GM18907 (cell line): ENCODE results near the gene TOX3.

ENCODE experiments used
- ATAC-seq: cut with Tn5 transposase; IDR thresholded peaks from one replicate; pipeline ENCODE4 v1.9.1; 2021; ENCODE audit warnings: mild to moderate bottlenecking, moderate library complexity; ENCODE audit not compliant: unreplicated experiment

TOX3 gene

DNA sequence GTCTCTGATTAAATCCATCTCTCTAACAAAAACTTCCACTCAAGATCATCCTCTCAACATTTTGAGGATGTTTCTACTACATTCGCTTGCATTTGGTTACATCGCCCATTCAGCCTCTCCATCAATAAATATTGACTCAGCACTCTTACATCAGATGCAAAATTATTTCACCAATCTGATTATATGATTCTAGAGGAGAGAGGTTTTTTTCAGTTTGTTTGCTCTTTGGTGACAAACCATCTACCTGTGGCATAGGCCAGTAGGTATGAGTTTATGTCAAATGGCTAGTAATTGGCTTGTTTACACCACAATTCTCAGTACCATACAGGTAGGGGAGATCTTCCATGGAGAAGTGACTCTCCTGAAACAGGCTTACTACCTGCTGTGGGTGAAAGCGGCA, 52.3 kb downstream of the TOX3 start:
- no peak for ATAC-seq

DNA sequence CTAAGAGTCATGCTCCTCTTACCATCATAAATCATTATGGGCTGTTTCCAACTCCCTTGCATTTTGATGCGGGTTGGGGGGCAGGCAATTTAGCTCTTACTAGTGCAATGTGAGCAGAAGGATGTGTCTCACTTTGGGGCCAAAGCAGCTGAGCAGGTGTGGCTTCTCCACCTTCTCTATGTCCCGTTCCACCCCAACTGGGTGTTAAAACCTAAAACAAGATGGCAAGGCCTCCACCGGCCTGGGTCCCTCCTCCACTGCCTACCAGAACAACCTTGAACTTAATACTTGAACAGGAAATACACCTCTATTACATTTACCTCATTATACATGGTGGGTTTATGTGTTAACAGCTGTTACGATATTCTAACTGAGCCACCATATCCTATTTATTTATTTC, 52.8 kb downstream of the TOX3 start:
- no peak for ATAC-seq

DNA sequence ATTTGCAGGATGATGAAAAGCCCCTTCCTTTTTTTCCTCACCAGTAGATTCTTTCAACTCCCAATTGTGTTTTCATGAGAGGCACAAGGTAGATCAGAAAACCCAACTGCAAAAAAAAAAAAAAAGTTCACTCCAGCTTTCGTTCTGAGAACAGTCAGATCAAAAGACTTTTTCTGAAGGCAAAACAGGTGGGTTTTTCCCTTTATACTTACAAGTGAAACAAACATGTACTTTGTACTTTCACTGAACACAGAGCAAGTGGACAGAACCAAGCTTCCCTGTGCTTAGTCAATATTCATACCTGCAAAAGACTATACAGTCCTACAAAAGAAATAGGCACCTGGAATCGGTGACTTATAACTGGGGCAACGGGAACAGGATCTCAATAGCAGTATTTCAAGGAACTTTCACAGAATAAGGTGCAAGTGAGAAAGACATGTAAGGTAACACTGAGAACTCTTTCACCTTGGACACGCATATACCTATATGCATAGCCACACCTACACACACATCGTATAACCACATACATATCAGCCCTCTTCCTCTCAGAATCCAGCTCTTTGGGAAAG, 54.1 kb downstream of the TOX3 start:
- ATAC-seq, result peak; percentile 91

DNA sequence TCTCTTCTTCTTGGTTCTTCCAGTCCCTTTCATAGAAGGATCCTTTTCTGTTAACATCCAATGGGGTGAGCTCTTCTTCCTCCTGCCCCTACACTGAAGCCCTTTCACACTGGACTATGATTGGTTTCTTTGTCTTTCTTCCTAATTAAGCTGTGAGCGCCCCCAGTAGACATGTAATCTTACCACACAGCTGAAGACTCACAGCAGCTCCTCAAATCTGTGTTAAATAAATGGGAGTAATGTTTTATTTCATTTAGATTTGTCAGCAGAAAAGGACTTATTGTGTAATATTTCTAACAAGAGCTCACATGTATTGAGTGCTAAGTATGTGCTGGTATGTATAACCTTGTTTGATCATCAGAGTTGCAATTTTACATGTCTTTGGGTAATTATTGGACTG, 55.7 kb downstream of the TOX3 start:
- ATAC-seq, result no peak

DNA sequence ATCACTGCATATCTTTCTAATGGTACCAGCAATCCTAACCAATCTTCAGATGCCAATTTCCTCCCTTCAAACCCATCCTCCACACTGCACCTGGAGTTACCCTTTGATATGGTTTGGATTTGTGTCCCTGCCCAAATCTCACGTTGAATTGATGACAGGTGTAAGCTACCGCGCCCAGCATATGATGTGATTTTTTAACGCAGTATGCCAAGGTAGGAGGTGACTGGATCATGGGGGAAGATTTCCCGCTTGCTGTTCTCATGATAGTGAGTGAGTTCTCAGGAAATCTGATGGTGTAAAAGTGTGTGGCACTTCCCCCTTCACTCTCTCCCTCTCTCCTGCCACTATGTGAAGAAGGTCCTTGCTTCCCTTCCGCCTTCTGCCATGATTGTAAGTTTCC, 57.0 kb downstream of the TOX3 start:
- no peak for ATAC-seq

DNA sequence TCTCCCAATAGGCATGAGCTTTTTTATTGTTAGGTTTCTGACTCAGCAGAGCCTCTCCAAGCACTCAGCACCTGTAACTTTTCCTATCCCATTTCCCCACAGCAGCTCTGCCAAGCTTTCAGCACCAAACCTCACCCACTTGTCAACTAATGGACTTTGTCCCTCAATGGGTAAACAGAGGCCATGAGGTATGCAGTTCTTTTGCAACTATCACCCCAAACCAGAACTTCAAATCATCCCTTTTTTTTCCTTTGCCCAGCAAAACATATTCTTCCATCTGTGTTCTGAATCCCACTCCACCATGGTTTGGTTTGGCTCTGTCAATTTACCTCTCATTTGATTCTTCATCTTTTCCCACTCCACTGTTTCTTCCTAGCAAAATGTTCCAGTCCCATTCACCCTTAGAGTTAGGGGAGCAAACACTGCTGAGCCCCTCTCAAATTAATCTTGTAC, 58.1 kb downstream of the TOX3 start:
- no peak for ATAC-seq

DNA sequence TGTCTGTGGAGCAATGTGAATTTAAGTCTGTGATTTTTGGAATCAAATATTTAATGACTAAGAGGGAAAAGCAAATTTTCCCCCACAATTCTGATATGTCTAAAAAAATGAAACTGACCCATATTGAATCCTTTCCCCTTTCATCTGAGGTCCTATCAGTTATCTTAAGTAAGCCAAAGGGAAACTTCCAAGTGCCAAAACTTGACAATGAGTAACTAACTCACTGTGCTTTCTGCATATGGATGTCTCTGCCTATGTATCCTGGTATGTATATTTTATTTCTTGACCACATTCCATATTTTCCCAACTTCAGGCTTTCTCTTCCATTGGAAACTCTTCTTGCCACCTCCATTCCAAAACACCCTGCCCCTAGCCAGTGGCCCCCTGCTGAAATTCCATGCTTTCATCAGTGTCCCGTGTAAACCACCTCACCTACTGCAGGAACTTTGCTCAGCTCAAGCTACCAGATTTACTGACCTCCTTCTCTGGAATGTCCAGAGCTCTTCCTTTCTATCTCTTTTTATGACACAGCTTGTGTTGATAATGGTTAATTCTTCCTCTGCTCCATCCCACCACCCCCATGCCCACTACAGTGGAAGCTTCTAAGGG, 59.0 kb downstream of the TOX3 start:
- ATAC-seq, result no peak

DNA sequence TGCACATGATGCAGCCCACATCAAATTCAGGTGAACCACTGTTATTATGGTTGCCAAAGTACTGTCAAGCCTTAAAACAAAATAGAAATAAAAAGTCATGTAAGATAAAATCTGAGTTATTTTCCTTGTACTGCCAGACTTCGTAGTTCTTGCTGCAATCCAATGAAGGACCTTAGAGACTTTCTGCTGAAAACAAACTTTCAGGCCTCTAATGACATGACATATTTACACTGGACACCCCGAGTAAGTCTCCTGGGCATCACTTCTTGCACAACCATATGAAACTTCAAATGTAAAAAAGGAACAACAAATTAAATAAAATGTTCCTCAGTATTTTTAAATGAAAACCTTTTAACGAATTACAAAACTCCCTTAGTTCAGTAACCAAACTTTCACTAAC, 66.7 kb downstream of the TOX3 start:
- no peak for ATAC-seq

DNA sequence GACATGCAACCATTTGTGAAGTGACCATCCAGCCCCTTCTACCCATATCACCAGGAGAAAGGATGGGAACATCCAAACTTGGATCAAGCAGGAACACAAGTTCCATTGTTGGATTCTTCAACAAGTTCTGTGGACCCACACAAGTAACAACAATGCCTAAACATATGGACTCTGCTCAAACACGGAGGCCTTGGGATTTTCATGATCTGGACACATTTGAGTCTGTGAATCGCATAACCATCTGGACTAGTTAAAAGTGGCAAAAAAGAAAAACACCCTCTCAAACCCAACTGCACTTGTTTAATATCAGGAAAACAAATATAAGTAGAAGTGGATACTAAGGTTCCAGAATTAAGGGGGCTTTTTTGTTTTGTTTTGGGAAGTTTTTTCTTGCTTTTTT, 70.8 kb downstream of the TOX3 start:
- no peak for ATAC-seq

DNA sequence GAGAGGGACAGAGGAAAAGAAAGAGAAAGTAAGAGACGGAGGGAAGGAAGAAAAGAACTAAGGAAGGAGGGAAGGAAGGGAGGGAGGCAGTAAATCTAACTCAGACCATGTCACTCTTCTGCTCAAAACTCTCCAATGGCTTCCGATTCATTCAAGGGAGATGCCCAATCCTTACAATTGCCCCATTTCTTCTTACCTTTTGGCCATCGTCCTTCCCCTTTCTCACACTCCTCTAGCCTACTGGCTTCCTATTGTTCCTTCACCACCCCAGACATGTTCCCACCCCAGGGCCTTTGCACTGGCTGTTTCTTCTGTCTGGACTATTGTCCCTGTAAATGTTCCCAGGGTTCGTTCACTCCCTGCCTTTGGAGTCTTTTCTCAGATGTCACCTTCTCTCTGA, 72.3 kb downstream of the TOX3 start:
- ATAC-seq, result no peak

DNA sequence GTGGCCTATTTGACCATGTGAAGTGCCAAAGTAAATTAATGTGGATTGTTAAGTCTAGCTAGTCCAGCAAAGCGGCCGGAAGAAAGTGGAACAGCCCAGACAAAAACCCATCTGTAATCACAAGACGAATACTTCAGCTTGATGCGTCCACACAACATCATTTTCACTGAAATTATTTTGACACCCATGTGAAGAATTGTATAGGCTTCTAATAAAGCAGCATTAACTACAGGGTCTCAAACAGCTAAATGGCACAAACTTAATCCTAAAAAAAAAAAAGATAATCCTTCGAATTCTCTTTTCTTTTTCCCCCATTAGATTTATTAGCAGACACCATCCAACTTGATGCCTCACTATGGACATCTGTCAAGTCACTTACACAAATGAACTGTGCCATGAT, 73.8 kb downstream of the TOX3 start:
- no peak for ATAC-seq

DNA sequence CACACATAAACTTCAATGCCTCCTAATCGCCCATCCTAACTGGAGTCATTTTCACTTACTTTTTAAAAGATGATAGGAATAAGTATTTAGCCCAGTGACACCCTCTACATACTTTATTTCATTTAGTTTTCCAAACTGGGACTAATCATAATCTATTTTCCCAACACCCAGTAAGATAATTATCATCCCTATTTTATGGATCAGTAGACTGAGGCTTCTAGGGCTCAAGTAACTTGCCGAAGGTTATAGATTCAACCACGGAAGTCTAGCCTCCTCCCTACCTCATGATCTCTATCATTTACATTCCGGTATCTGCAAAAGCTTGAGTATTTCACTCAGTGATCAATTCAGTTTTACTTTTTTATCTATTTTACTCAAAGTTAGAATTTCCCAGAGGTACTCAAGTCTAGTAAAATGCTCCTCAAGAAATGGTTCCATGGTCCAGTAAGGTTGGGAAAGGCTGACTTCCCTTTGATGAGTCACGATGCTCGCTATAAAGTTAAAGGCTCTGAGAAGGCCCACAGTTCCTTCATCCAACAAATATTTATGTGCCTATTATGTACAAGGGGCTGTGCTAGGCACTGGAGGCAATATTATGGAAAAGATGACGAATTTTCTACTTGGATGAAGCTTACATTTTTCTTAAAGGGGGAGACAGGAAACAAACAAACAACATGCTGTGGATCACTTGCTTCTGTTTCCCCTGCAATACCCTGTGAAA, 75.1 kb downstream of the TOX3 start:
- ATAC-seq, result no peak

DNA sequence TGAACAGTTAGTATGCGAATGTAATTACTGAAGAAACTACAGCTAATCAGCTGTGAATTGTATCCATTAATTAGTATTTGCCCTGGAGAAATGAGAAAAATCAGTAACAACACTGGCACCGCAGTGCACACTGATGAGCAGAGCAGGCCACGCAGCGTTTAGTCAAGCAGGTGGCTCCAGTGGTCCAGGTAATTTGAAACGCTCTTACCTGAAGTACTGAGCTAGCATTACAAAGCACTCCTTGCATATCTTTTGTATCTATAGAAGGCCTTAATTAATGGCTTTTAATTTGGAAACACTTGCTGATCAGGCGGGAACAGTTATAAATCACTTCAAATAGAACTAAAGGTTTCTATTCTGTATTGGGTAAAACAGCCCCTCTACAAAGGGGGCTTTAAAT, 76.4 kb downstream of the TOX3 start:
- no peak for ATAC-seq

DNA sequence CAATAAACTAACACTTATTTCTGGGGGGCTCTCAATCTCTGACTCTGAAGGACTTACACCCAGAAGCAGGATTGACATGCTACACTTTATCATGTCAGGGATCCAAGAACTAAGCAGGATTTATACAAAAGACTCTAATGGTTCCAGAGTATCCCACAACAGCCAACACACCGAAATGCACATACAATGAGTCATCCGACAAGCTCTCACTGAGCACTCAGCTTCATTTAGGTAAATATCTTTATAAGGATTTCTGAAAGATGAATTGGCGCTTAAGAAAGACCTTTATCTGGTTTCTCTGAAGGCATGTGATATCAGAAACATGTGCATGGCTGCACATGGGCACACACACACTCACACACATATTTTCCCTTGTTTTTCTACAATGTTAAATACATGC, 77.2 kb downstream of the TOX3 start:
- no peak for ATAC-seq

DNA sequence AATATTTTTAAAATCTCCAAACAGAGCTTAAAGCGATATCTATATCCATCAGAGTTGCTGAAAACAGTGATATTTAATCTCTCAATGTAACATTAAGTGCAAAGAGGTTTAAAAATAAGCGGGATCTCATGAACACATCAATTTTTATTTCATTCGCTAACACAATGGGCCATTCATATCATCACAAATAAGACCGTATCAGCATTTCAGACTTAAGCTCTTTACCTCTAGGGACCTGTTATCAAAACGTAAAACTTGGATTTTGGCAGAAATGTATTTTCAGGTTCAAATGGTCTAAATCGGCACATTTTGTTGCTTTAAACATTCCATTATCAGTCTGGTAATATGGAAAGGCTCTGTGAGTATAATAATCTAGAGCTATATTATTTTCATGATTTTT, 77.9 kb downstream of the TOX3 start:
- no peak for ATAC-seq

DNA sequence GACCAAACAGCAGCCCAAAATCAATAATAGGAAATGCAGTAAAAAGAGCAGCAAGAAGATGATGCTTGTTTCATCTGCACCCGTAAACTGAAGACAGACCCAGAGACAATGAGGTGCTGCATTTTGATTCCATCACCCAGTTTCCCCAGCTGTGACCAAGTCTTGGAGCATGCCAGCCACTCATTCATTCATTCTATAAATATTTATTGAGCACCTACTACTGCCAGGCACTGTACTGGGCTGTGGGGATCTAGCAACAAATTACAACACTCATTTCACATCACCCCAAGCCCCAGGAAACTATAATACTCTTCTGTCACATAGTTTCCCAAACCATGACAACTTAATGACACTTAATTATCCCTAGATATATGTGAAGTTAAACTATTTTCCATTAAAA, 79.2 kb downstream of the TOX3 start:
- no peak for ATAC-seq

DNA sequence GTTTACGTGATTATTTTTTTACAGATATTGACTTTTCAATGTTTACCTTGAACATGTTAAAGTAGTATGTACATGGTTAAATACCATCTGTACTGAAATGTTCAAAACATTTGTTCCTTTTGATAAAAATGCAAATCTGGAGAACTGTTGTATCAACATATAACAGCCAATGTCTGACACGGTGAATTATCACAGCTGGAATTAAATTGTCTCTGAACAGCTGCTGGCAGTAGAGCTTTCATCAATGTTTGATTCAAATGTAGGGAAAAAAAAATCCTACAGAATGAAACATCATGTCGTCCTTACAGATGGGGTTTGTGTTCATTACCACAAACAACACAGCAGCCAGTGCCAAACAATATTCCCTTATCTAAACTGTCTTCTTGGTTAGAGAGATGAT, 79.9 kb downstream of the TOX3 start:
- ATAC-seq, result no peak

DNA sequence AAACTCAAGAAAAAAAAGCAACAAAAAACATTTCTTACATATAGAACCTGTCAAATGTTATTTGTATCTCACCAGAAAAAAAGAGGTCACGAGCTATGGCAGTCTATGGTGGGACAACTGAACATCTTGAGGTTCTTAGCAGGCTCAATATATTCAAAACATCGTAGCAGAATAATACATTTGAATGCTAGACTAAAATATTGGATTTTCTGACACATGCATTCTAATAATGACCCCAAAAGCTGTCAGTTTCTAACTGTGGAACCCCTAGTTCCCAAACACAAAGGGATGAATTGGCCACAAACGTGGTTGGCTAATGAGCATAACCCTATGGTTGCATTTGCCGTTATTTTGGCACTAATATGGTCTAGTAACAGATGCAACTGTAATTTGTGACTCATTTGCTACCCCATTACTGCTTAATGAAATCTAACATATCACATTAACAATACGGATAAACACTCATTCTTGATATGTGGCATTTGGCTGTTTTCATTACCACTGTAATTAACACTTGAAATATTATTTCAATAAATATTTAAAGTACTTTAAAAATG, 81.2 kb downstream of the TOX3 start:
- no peak for ATAC-seq

DNA sequence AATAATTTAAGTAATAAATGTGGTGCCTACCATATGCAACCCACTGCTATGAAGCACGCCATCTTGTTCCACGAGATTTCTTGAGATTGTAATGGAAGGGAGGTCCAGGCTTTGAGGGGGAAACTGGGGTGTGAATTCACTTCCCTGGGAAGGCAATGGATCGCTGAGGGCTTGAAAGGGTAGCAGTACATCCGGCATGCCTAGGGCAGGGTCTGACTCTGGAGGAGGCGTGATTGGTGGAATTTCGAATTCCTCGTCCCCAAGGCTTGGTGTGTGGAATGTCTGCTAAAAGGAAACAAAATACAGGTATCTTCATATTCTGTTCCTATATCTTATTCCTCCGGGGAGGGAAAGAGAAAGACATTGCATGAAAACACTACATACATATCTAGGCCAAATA, 83.0 kb downstream of the TOX3 start:
- no peak for ATAC-seq

DNA sequence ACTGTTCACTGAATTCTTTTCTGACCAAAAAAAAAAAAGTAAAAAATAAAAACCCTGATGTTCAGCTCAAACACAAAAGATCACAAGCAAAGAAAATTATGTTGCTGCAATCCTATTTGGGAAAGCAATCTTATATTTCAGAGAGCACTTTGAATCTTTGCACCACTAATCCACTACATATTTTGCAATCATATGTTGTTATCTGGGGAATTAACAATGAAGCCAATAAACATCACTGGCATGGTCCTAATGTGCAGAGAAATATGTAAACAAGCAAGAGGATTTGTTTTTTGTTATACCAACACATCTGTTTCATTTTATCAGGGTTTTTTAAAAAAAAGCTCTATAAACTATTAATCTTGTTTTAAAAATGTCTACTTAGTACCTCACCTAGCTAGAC, 84.1 kb downstream of the TOX3 start:
- no peak for ATAC-seq

DNA sequence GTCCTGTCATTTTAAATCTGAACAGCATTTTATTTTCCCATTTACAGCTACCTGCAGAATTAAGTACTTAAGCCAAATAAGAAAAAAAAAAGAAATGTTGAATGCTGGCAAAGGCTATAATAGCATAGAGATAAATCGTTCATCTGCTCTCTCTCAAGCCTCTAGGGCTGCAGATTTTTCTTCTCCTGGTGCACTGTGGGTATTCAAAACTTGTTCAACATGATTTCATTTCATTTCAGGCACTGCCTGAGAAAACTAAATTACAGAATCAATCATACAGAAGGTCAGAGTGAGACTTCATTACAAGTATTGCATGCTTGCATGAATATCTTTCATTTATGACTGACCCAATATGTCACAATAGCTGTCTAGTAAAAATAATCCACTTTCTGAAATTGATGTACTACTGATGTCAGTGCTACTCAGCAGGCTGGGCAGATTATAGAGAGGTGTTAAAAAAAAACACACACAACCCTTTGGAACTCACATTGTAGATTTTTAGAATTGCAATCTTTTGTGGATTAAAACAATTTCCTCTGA, 86.2 kb downstream of the TOX3 start:
- no peak for ATAC-seq

DNA sequence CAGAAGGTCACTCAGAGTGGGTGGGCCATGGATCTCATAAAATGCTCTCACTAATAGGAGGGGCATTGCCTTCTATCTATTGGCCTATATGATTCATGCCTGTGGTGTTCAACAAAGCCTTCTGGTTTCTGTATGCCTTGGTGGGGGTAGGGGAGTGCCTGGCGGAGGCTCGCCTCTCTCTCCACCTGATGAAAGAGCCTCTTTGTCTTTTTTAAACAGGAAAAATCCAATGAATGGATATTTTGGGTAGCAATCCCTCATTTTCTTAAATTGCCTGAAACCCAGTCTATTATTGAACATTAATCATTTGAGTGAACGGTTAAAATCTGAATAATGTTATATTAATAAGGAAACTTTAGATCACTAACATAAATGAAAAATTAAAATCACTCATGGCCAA, 90.6 kb downstream of the TOX3 start:
- ATAC-seq, result no peak
